Hepatocyte (in vitro differentiated cells): Measurements from ENCODE around the gene NDUFB3.

Experiments used
- CTCF ChIP-seq: fragments of 200-600 bp; sonication (generic); IDR thresholded peaks from 2 replicates; pipeline ENCODE4 v1.5.1; 2016; ENCODE audit warnings: antibody characterized with exemption, mild to moderate bottlenecking; ENCODE audit not compliant: poor library complexity
- EZH2 ChIP-seq: fragments of 200-600 bp; sonication (generic); IDR thresholded peaks from 2 replicates; pipeline ENCODE4 v1.6.1; 2016; ENCODE audit warnings: antibody characterized with exemption, mild to moderate bottlenecking, borderline replicate concordance

- TF ChIP-seq CTCF (no peak), EZH2 (no peak)
Observed at GRCh38 chr2:201074996-201075395, 3.2 kb downstream of the NDUFB3 start.
